Tibial nerve (tissue), 4 donors: ENCODE measurements around the gene PPIH. TPM values are rescaled to one million over a fixed set of nuclear protein-coding genes. Genes with fewer than 3 reads are reported as not detected.
"Not testable (repeated sequence)": the region's sequence is repeated elsewhere in the genome, so short reads cannot be mapped to it uniquely, and the experiment has no call there.

Experiments used
- DNase-seq, 2 donors: peaks; one replicate each; pipeline ENCODE4 v3.0.0-alpha.2; 2019; ENCODE audit warnings: low spot score in 2 of 2
- H3K27ac ChIP-seq, 4 donors: fragments of 200-600 bp; sonication (generic) in 3 of 4; one replicate each; pipeline ENCODE4 v1.5.1; 2017 to 2019; ENCODE audit warnings: mild to moderate bottlenecking in 1 of 4
- H3K27me3 ChIP-seq, 2 donors: fragments of 200-600 bp; sonication (generic) in 1 of 2; one replicate each; pipeline versions ENCODE4 v1.5.1 to v1.6.0; 2017 to 2019
- H3K36me3 ChIP-seq, 3 donors: fragments of 200-600 bp; sonication (generic); one replicate each; pipeline ENCODE4 v1.5.1; 2018 to 2019
- H3K4me1 ChIP-seq, 4 donors: fragments of 200-600 bp; sonication (generic) in 3 of 4; one replicate each; pipeline ENCODE4 v1.5.1; 2017 to 2019
- H3K4me3 ChIP-seq, 4 donors: fragments of 200-600 bp; sonication (generic) in 3 of 4; one replicate each; pipeline ENCODE4 v1.5.1; 2017 to 2019; ENCODE audit warnings: mild to moderate bottlenecking in 1 of 4, moderate library complexity in 1 of 4
- H3K9me3 ChIP-seq, 4 donors: fragments of 200-600 bp; sonication (generic) in 3 of 4; one replicate each; pipeline ENCODE4 v1.5.1; 2017 to 2019
- EP300 ChIP-seq, 2 donors: sonication (generic); formaldehyde crosslinking; IDR thresholded peaks; one replicate each; pipeline ENCODE4 v1.6.1; 2017; ENCODE audit warnings: antibody characterized with exemption in 2 of 2, mild to moderate bottlenecking in 1 of 2
- POLR2A ChIP-seq, 2 donors: fragments of 450-650 bp; IDR thresholded peaks; one replicate each; pipeline ENCODE4 v1.6.1; 2017; ENCODE audit warnings: antibody characterized with exemption in 2 of 2, mild to moderate bottlenecking in 2 of 2, moderate library complexity in 2 of 2
- WGBS, 2 donors: methylation state at CpG; one replicate each; pipeline ENCODE4 v1.1.5; 2018; 5-methylcytosine and 5-hydroxymethylcytosine counted together
- total RNA-seq, 4 donors: library from RNA; depleted of rRNA; stranded (reverse); fragments of >200 nt; gene quantifications; one replicate each; pipeline ENCODE4 v1.1.0, GENCODE V29; 2016
- TF ChIP-seq, protein P1 (sequence below), 5 experiments: fragments of 200-600 bp in 3 of 5; fragments of 450-650 bp in 2 of 5; sonication (generic) in 3 of 5; IDR thresholded peaks; one replicate each; pipeline ENCODE4 v1.5.1; 2016 to 2019; ENCODE audit warnings: antibody characterized with exemption in 5 of 5, mild to moderate bottlenecking in 3 of 5, moderate library complexity in 2 of 5

The PPIH gene
- 10 to 100 TPM; 22.4 to 33.6 (median 28.1) TPM for total RNA-seq

DNA sequence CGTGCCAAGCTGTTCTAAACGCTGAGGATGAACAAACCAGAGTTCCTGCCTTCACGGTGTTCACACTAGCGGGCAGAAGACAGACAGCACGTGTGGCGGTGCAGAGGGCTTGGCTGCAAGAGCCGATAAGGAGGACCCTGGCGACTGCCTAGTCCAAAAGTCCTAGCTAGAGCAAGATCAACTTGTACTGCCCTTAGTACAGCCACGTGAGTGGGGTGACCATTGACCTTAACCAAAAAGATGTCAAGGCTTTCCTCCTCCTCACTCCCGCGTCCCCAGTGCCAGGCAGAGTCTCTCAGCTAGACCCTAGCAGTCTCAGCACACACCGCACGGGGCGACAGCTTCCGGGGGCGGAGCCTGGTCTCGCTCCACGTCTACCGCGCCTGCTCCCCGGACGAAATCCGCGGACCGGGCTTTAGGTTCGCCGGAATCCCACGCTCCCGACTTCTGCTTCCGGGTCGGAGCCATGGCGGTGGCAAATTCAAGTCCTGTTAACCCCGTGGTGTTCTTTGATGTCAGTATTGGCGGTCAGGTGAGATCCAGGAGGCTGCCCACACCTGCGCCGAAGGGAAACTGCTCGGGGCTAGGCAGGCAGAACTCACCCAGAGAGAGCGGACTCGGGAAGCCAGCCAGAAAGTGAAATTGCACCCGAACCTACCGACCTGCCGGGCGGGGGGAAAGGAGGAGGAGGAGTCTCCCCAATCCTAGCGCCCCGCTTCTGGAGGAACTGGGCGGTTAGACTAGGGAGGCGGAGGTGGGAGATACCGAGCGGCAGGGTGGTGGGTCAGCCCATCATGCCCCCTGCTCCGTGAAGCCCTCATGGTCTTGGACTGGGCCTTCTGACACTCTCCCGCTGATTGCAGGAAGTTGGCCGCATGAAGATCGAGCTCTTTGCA, at the start of gene PPIH:
PPIH (plus strand) TSS at position 443 of the 896 bp plus-strand sequence; CDS start at position 467, 24 bp downstream.
- 0 to 1% methylated on average over 47 to 49 of the region's 53 CpGs for WGBS, 2 donors
- DNase-seq = peak; percentile 83 to 86
- Histone ChIP-seq H3K27ac (peak within 1 kb of the TSS in 3 of 4 donors; percentile 81 to 83 (median 82)), H3K27me3 (no peaks in the 10 kb centered on the region), H3K4me1 (peaks cover 0 to 18% (median 8%) of the 10 kb centered on the region in 4 donors), H3K9me3 (no peaks in the 10 kb centered on the region), H3K36me3 (peaks cover 0 to 29% (median 0%) of the 10 kb centered on the region in 3 donors), H3K4me3 (peak within 1 kb of the TSS; percentile 58 to 87 (median 80))
- peak in 1 of 2 donors; percentile 28 for TF ChIP-seq POLR2A (IDR thresholded peaks at IDR 0.05)
- TF ChIP-seq, protein P1, sequence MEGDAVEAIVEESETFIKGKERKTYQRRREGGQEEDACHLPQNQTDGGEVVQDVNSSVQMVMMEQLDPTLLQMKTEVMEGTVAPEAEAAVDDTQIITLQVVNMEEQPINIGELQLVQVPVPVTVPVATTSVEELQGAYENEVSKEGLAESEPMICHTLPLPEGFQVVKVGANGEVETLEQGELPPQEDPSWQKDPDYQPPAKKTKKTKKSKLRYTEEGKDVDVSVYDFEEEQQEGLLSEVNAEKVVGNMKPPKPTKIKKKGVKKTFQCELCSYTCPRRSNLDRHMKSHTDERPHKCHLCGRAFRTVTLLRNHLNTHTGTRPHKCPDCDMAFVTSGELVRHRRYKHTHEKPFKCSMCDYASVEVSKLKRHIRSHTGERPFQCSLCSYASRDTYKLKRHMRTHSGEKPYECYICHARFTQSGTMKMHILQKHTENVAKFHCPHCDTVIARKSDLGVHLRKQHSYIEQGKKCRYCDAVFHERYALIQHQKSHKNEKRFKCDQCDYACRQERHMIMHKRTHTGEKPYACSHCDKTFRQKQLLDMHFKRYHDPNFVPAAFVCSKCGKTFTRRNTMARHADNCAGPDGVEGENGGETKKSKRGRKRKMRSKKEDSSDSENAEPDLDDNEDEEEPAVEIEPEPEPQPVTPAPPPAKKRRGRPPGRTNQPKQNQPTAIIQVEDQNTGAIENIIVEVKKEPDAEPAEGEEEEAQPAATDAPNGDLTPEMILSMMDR (IDR thresholded peaks at IDR 0.05) = peak; percentile 8 to 73 (median 37)
- TF ChIP-seq EP300 (IDR thresholded peaks at IDR 0.05) = peak; percentile 83 to 87

DNA sequence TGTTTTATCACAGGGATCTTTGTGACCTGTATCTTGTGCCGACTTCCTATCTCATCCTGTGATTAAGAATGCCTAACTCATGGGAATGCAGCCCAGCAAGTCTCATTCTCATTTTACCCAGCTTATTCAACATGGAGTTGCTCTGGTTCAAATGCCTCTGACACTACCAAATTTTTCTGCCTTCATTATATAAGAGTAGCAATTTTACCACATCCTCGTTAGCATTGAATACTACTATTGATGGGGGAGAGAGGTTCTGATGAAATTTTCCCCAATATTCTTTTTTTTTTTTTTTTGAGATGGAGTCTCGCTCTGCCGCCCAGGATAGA, 44.5 kb upstream of the PPIH start:
- WGBS, 2 donors = 73 to 83% methylated on average over 4 of the region's 4 CpGs
- no peak overlapping the region for H3K4me3 ChIP-seq
- H3K27ac ChIP-seq = no peak overlapping the region
- no peaks in the 10 kb centered on the region for H3K27me3 ChIP-seq
- TF ChIP-seq EP300 (IDR thresholded peaks at IDR 0.05) = no peak
- TF ChIP-seq, protein P1 (IDR thresholded peaks at IDR 0.05) = no peak
- no peak for TF ChIP-seq POLR2A (IDR thresholded peaks at IDR 0.05)
- DNase-seq = no peak
- H3K36me3 ChIP-seq = peaks cover 0 to 16% (median 0%) of the 10 kb centered on the region in 3 donors
- no peaks in the 10 kb centered on the region for H3K4me1 ChIP-seq
- no peaks in the 10 kb centered on the region for H3K9me3 ChIP-seq

DNA sequence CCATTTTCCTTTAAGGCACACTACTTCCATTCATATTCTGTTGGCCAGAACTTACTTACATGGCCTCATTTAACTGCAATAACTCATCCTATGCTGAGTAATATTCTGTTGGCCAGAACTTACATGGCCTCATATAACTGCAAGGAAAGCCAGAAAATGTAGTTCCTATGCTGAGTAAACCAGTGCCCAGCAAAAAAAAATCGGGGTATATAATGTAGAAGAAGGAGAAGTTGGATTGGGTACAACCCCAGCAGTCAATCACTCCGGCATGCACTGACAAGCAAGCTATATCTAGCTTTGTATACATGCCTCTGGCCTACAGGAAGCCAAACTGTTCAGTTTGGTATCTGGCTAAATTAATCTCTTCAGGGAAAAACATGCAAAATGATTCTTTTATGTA, 39.4 kb upstream of the PPIH start:
- Histone ChIP-seq H3K9me3 (no peaks in the 10 kb centered on the region), H3K27ac (no peak overlapping the region), H3K4me3 (no peak overlapping the region), H3K36me3 (peaks cover 0 to 6% (median 0%) of the 10 kb centered on the region in 3 donors), H3K27me3 (no peaks in the 10 kb centered on the region), H3K4me1 (no peaks in the 10 kb centered on the region)
- DNase-seq = no peak
- no peak for TF ChIP-seq EP300 (IDR thresholded peaks at IDR 0.05)
- no peak for TF ChIP-seq POLR2A (IDR thresholded peaks at IDR 0.05)
- TF ChIP-seq, protein P1 (IDR thresholded peaks at IDR 0.05) = no peak
- WGBS, 2 donors = 74 to 79% methylated on average over 2 of the region's 2 CpGs

DNA sequence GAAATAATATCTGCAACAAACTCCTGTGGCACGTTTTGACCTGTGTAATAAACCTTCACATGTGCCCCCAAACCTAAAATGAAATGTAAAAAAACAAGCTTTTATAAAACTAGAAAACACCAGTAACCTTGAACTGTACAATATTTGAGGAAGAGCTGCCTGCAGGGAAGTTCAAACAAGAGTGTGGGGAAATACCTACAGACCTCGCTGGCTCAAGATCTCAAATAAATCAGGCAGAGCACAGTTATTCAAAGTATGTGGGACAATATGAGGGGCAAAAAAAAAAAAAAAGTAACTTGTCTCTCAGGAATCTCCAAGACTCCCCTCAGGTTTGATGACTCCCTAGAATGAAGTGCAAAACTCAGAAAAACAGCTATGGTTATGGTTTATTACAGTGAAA, 37.9 kb upstream of the PPIH start:
- Histone ChIP-seq H3K36me3 (peaks cover 0 to 6% (median 0%) of the 10 kb centered on the region in 3 donors), H3K4me1 (no peaks in the 10 kb centered on the region), H3K9me3 (peaks cover 0 to 4% (median 0%) of the 10 kb centered on the region in 4 donors), H3K27me3 (no peaks in the 10 kb centered on the region), H3K27ac (no peak overlapping the region), H3K4me3 (no peak overlapping the region)
- no peak for TF ChIP-seq EP300 (IDR thresholded peaks at IDR 0.05)
- no peak for TF ChIP-seq POLR2A (IDR thresholded peaks at IDR 0.05)
- TF ChIP-seq, protein P1 (IDR thresholded peaks at IDR 0.05) = no peak
- no peak for DNase-seq
- WGBS, 2 donors = 45 to 51% methylated on average over 2 of the region's 2 CpGs

DNA sequence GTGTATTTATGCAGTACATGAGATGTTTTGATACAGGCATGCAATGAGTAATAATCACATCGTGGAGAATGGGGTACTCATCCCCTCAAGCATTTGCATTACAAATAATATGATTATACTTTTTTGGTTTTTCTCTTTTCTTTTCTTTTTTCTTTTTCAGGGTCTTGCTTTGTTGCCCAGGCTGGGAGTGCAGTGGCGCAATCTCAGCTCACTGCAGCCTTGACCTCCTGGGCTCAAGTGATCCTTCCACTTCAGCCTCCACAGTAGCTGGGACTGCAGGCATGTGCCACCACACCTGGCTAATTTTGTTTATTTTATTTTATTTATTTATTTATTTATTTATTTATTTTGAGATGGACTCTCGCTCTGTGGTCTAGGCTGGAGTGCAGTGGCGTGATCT, 37.0 kb upstream of the PPIH start:
- not testable (repeated sequence) for H3K27ac ChIP-seq, H3K4me3 ChIP-seq, DNase-seq, H3K27me3 ChIP-seq, H3K36me3 ChIP-seq, H3K9me3 ChIP-seq, H3K4me1 ChIP-seq
- WGBS, 2 donors = 93 to 95% methylated on average over 4 of the region's 4 CpGs

DNA sequence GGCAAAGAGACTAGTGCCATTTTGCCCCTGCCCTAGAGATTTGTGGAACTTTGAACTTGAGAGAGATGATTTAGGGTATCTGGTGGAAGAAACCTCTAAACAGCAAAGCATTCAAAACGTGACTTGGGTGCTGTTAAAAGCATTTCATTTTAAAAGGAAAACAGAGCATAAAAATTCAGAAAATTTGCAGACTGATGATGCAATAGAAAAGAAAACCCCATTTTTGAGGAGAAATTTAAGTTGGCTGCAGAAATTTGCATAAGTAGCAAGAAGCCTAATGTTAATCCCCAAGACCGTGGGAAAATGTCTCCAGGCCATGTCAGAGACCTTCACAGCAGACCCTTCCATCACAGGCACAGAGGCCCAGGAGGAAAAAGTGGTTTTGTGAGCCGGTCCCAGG, 31.0 kb upstream of the PPIH start:
- H3K4me3 ChIP-seq, H3K4me1 ChIP-seq, H3K27ac ChIP-seq, H3K27me3 ChIP-seq, DNase-seq, H3K9me3 ChIP-seq: not testable (repeated sequence)
- H3K36me3 ChIP-seq = peaks cover 0 to 26% (median 0%) of the 10 kb centered on the region in 3 donors
- 82 to 87% methylated on average over 3 of the region's 3 CpGs for WGBS, 2 donors
